Measurements from ENCODE around the gene AFF3. TPM values are rescaled to one million over a fixed set of nuclear protein-coding genes. Genes with fewer than 3 reads are reported as not detected.
"Not testable (repeated sequence)": the region's sequence is repeated elsewhere in the genome, so short reads cannot be mapped to it uniquely, and the experiment has no call there.

The AFF3 gene
- total and polyA plus RNA-seq, 8 donors: 1.4 to 78.8 (median 14.7) TPM

DNA sequence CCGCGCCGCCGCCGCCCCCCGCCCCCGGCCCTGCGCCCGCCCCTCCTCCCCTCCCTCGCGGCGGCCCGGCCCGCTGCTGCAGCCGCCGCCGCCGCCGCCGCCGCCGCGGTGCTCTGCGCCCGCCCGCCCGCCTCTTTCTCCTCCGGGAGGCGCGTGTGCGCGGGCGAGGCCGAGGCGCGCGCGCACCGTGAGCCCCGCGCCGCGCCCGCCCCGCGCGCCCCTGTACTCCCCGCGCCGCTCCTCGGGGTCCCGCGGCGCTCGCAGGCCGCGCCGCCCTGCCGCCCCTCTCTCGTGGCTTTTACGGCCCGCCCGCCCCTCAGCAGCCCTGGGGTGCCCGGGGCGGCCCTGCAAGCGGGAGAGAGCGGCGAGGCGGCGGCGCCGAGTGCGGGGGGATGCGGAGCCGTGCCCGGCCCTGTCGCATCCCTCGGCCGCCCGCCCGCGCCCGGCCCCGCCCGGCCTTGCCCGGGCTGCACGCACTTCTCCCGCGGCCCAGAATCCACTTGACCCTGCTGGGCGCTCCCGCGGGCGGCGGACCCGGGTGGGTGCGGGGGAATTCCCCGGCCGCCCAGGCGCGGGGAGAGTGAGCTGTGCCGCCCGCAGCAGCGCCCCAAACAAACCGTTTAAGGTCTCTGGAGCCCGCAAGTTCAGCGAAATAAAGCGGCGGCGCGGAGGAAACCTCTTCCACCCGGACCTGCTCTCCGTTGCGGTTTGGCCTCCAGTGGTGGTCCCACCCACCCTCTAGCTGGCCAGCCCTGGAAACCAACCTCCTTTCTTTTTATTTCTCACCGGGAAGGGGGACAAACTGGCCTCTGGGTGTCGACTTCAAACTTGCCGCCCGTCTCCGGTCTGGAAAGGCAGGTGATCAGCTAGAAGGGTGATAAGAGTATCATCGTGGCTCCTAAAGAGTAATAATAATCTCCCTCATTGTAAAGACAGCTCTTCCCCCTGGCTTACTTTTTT, 37.4 kb downstream of the AFF3 start:
- Histone ChIP-seq H3K36me3 (no peaks in the 10 kb centered on the region), H3K4me1 (peaks cover 12 to 30% (median 25%) of the 10 kb centered on the region in 4 donors), H3K27me3 (peaks cover 0 to 20% (median 0%) of the 10 kb centered on the region in 3 donors), H3K27ac (peak overlapping the region; percentile 65 to 89 (median 79)), H3K4me3 (peak overlapping the region; percentile 66 to 90 (median 72)), H3K9me3 (no peaks in the 10 kb centered on the region)
- intact Hi-C loops (cut with DNase I; ENCODE audit: low total_unique reads): no loop called here
- peak; percentile 29 to 80 for DNase-seq
- WGBS, 5 donors: 0 to 1% (median 1%) methylated on average over 27 to 109 of the region's 119 CpGs
- no peak for TF ChIP-seq POLR2A (IDR thresholded peaks at IDR 0.05)
- TF ChIP-seq, protein P1, sequence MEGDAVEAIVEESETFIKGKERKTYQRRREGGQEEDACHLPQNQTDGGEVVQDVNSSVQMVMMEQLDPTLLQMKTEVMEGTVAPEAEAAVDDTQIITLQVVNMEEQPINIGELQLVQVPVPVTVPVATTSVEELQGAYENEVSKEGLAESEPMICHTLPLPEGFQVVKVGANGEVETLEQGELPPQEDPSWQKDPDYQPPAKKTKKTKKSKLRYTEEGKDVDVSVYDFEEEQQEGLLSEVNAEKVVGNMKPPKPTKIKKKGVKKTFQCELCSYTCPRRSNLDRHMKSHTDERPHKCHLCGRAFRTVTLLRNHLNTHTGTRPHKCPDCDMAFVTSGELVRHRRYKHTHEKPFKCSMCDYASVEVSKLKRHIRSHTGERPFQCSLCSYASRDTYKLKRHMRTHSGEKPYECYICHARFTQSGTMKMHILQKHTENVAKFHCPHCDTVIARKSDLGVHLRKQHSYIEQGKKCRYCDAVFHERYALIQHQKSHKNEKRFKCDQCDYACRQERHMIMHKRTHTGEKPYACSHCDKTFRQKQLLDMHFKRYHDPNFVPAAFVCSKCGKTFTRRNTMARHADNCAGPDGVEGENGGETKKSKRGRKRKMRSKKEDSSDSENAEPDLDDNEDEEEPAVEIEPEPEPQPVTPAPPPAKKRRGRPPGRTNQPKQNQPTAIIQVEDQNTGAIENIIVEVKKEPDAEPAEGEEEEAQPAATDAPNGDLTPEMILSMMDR (IDR thresholded peaks at IDR 0.05): no peak
- no peak for TF ChIP-seq EP300 (IDR thresholded peaks at IDR 0.05)
- TF ChIP-seq POLR2AphosphoS5 (IDR thresholded peaks at IDR 0.05): no peak

DNA sequence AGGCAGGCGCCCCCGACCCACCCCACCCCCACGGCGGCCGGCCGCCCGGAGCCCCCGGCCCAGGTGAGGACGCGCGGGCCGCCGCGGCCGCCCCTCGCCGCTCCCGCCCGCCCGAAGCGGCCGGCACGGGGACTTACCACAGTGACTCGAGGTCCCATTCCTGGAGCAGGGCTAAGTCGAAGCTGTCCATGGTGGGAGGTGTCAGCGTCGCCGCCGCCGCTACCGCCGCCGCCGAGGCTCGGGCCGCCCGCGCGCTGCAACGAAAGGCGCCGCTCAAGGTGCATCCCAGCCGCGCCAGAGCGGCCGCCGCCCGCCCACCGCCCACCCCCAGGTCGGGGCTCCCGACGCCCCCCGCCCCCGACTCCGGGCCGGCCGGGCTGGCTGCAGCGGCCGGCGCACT, 38.1 kb downstream of the AFF3 start:
- Histone ChIP-seq H3K4me3 (peak overlapping the region; percentile 41 to 90 (median 46)), H3K27me3 (peaks cover 0 to 20% (median 0%) of the 10 kb centered on the region in 3 donors), H3K27ac (peak overlapping the region in 3 of 5 donors; percentile 27 to 76 (median 56)), H3K4me1 (peaks cover 12 to 30% (median 25%) of the 10 kb centered on the region in 4 donors)
- H3K36me3 ChIP-seq; H3K9me3 ChIP-seq; intact Hi-C loops (cut with DNase I; ENCODE audit: low total_unique reads): not testable (repeated sequence)
- DNase-seq: peak in 1 of 2 donors; percentile 31
- 0 to 2% (median 0%) methylated on average over 8 to 36 of the region's 60 CpGs; no CpG with 5 or more reads in 1 of the 5 donors for WGBS, 5 donors

DNA sequence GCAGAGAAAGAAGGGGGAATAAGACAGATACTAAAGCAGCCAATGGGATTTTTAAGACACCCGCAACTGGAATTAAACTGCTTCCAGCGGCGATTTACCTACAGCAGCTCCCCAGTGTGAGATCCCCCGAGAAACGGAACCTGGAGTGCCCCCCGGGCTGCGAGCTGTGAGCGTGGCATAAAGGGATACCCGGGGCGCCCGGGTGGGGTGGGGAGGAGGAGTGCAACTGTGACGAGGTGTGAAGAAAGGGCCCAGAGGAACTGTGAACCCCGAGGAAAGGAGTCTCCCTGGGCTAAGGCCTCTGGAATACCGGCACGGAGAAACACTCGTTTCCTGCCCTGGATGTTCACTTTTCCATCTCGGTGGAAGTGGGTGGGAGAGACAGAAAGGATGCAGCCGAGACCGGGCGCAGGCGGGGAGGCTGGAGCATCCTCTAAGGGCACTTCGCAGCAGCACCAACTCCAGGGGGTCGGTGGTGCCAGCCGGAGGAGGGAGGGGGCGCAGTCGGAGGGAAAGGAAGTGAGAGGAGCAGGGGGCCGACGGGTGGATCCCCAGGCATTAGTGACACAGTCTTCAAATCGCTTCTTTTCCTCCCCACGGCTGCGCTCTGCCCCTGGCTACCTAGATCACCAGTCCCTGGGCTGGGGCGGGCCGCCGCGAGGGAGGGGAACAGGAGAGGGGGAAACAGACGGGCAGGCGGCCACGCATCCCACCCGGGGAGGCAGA, 38.7 kb downstream of the AFF3 start:
- Histone ChIP-seq H3K4me1 (peaks cover 12 to 30% (median 25%) of the 10 kb centered on the region in 4 donors), H3K27ac (peak overlapping the region in 3 of 5 donors; percentile 27 to 76 (median 32)), H3K27me3 (peaks cover 0 to 20% (median 0%) of the 10 kb centered on the region in 3 donors), H3K4me3 (peak overlapping the region; percentile 41 to 90 (median 46))
- intact Hi-C loops (cut with DNase I; ENCODE audit: low total_unique reads); DNase-seq; H3K36me3 ChIP-seq; H3K9me3 ChIP-seq: not testable (repeated sequence)
- WGBS, 5 donors: 15 to 57% (median 29%) methylated on average over 11 to 30 of the region's 39 CpGs

DNA sequence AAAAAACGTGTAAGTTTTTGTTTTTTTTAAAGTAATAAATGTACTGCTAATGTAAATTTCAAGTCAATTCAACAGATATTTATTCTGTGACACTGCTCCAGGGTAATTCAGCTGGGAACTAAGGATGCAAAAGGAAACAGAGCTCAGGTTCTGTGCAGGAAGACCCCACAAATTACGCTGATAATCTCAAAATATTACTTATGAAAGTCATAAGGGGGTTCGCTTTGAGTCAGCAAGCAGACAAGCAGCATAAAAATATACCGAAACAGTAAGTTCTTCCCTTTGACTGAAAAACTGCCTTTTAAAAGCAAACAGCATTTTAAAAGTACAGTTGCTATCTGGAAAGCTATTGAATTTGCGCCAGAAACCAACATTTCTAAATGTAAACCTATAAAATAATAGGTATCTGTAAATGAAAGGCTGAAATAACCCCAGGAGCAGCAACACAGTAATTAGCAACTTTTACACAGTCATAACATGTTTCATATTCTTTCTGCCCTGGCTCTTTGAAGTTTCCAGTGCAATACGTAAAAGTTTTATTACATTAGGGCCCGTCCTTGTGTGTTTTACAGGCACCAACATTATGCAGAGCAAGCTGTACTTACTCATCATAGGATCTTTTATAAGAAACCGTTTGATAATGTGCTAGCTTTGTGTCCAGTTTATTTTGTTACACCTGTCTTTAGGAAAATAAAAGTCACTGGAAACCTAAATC, 39.8 kb downstream of the AFF3 start:
- 39 to 61% (median 54%) methylated on average over 2 to 4 of the region's 8 CpGs for WGBS, 5 donors
- H3K4me3 ChIP-seq; H3K9me3 ChIP-seq; H3K27ac ChIP-seq; DNase-seq; H3K36me3 ChIP-seq; intact Hi-C loops (cut with DNase I; ENCODE audit: low total_unique reads): not testable (repeated sequence)
- Histone ChIP-seq H3K27me3 (peaks cover 0 to 20% (median 0%) of the 10 kb centered on the region in 3 donors), H3K4me1 (peaks cover 12 to 27% (median 23%) of the 10 kb centered on the region in 4 donors)

DNA sequence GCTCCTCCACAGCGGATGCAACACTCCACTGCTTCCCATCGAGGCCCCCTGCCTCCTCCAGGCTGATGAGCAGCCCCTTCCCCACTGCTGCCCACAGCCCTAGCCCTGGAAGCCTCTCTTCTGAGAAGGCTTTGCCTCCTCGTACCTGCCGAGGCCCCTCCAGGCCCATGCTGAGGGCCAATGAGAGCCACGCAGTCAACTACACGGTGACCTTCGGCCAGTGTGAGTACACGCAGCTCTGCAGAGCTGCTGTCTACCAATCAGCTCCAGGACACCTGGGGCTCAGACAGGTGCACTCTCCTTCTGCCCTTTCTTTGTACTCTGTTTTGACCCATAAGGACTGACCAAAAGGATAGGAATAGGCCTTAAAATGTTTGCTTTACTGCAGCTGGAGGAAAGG, 43.5 kb downstream of the AFF3 start:
- H3K4me3 ChIP-seq; H3K27me3 ChIP-seq; DNase-seq; H3K27ac ChIP-seq; H3K4me1 ChIP-seq; intact Hi-C loops (cut with DNase I; ENCODE audit: low total_unique reads); H3K9me3 ChIP-seq; H3K36me3 ChIP-seq: not testable (repeated sequence)
- 59 to 83% (median 82%) methylated on average over 2 to 4 of the region's 8 CpGs; no CpG with 5 or more reads in 2 of the 5 donors for WGBS, 5 donors

DNA sequence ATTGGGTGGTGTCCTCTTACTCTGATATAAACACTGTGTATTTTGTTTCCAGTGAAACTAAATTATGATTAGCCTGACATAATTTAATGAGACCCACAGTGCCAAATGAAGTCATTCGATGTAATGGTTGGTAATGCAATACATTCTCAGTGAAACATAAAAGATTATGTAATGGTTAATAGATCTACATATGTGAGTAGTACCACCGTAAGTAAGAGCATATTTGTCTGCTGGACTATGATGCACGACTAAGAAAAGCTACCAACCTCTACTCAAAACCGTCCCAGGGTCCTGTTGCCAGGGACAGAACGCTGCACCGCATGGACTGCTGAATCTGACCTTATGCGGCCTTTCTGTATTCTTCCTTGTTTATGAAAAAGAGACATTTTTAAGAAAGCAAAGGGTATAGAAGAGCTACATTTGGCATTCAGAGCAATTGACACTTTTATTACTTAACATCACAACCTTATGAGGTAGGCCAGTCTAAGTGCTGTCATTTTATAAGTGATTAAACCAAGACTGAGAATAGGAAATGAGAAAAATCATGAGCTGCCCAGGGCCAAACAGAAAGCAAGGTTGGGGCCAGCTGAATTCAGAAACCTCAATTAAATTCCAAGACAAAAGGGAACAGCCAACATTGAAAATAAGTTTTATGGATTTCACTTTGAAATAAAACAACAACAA, 44.6 kb downstream of the AFF3 start:
- DNase-seq; H3K36me3 ChIP-seq; H3K4me3 ChIP-seq; H3K27me3 ChIP-seq; H3K4me1 ChIP-seq; H3K27ac ChIP-seq; H3K9me3 ChIP-seq; intact Hi-C loops (cut with DNase I; ENCODE audit: low total_unique reads): not testable (repeated sequence)
- WGBS, 5 donors: no CpG with 5 or more reads among the region's 7 CpGs

DNA sequence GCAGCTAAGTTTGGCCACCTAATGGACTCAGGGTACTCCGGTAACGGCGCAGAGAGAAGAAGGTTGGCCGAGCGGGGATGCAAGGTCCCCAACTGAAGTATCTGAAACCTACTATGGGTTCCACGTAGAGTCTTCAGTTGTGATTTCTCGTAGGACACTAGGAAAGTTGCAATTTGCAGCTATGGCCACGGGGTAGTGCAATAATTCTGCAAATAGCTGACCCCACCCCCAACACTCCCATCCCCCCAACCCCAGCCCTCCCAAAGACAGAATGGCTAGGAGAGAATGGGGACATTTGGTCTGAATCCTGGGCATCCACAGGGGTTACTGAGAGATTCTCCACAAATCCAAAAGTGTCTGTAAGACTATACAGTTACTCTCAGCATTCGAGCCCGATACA, 46.5 kb downstream of the AFF3 start:
- H3K4me1 ChIP-seq; DNase-seq; H3K27ac ChIP-seq; H3K9me3 ChIP-seq; H3K36me3 ChIP-seq; H3K4me3 ChIP-seq; intact Hi-C loops (cut with DNase I; ENCODE audit: low total_unique reads); H3K27me3 ChIP-seq: not testable (repeated sequence)
- WGBS, 5 donors: 89 to 98% (median 92%) methylated on average over 7 to 10 of the region's 10 CpGs

DNA sequence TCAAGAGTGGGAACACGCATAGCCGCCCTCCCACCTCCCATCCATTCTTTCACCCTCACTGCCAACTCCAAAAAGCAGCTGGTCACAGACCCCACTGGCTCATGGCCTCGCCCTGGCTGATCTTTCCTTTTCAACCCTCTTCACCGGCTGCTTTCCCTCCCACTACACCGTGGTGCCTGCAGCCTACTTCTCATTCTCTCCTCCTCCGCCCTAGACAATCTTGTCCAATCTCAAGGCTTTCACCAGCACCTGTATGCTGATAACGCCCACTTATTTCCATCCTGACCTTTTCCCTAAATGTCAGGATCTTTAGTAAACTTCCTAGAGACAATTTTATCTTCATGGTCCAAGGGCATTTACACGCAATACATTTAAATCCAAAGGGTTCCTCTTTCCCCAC, 50.6 kb downstream of the AFF3 start:
- WGBS, 5 donors: 80 to 89% (median 88%) methylated on average over 4 to 6 of the region's 8 CpGs
- intact Hi-C loops (cut with DNase I; ENCODE audit: low total_unique reads): not testable (repeated sequence)

DNA sequence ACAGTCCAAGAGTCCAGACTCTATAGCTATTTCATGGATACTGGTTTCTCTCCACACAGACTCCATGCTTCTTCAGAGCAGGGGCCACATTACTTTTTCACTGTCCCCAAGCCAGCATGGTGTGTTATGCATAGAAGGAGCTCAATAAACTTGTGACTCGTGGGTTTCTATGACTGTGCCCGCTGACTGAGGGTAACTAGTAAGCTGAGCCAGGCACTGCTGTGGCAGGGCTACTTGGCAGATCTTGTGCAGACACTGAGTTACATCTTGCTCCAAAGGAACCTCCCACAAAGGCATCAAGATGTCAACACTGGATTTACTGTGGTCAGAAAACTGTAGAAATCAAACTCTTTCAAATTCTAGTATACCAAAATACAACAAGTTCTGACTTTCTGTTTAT, 56.6 kb downstream of the AFF3 start:
- DNase-seq; H3K9me3 ChIP-seq; H3K36me3 ChIP-seq; H3K27ac ChIP-seq; intact Hi-C loops (cut with DNase I; ENCODE audit: low total_unique reads); H3K4me3 ChIP-seq; H3K4me1 ChIP-seq; H3K27me3 ChIP-seq: not testable (repeated sequence)
- 33 to 96% (median 93%) methylated on average over 1 to 2 of the region's 2 CpGs for WGBS, 5 donors

More for the DNA sequence above, 50.6 kb downstream of the AFF3 start:
- not testable (repeated sequence) for H3K27ac ChIP-seq, H3K9me3 ChIP-seq, H3K4me3 ChIP-seq, H3K36me3 ChIP-seq, DNase-seq, H3K27me3 ChIP-seq, H3K4me1 ChIP-seq

Measured in stomach (tissue), 9 donors.